Activated CD4-positive, alpha-beta memory T cell treated with anti-CD3 and anti-CD28 coated beads for 36 hours (primary cell): ENCODE measurements around the gene CFLAR. TPM values are rescaled to one million over a fixed set of nuclear protein-coding genes. Genes with fewer than 3 reads are reported as not detected.
"Not testable (repeated sequence)": the region's sequence is repeated elsewhere in the genome, so short reads cannot be mapped to it uniquely, and the experiment has no call there.

Source experiments
- CTCF ChIA-PET: fragments of 350-600 bp; sonication (Branson Sonifier 250); formaldehyde crosslinking; loops from one replicate; lab custom pipeline; 2021; ENCODE audit warnings: antibody characterized with exemption, inconsistent platforms; lab: Charles Lee
- POLR2A ChIA-PET: fragments of 350-600 bp; sonication (Branson Sonifier 250); formaldehyde crosslinking; loops from one replicate; lab custom pipeline; 2021; ENCODE audit warnings: antibody characterized with exemption; lab: Charles Lee
- DNase-seq: peaks from one replicate; pipeline ENCODE4 v3.0.0-alpha.2; 2020
- H3K27ac Mint-ChIP-seq: one replicate; pipeline ENCODE4 v1.8.0; 2021; ENCODE audit warnings: mixed read lengths
- H3K27me3 Mint-ChIP-seq: one replicate; pipeline ENCODE4 v1.8.0; 2021; ENCODE audit warnings: mixed read lengths
- H3K36me3 Mint-ChIP-seq: one replicate; pipeline ENCODE4 v1.8.0; 2021; ENCODE audit warnings: mixed read lengths
- H3K4me1 Mint-ChIP-seq: one replicate; pipeline ENCODE4 v1.8.0; 2021; ENCODE audit warnings: low read depth, mixed read lengths
- H3K4me3 Mint-ChIP-seq: one replicate; pipeline ENCODE4 v1.8.0; 2021; ENCODE audit warnings: mild to moderate bottlenecking, mixed read lengths
- H3K9me3 Mint-ChIP-seq: one replicate; pipeline ENCODE4 v1.8.0; 2021; ENCODE audit warnings: mixed read lengths
- intact Hi-C: fragments of 100-400 bp; cut with micrococcal nuclease; formaldehyde crosslinking; loops from one replicate; pipeline ENCODE4 v1.15.1; 2023
- total RNA-seq, 2 experiments: library from RNA; stranded (reverse); gene quantifications; one replicate each; pipeline ENCODE4 v1.2.3, GENCODE V29; 2021

The CFLAR gene
- total RNA-seq, 2 experiments from 2014 or later = 325 to 343 TPM

DNA sequence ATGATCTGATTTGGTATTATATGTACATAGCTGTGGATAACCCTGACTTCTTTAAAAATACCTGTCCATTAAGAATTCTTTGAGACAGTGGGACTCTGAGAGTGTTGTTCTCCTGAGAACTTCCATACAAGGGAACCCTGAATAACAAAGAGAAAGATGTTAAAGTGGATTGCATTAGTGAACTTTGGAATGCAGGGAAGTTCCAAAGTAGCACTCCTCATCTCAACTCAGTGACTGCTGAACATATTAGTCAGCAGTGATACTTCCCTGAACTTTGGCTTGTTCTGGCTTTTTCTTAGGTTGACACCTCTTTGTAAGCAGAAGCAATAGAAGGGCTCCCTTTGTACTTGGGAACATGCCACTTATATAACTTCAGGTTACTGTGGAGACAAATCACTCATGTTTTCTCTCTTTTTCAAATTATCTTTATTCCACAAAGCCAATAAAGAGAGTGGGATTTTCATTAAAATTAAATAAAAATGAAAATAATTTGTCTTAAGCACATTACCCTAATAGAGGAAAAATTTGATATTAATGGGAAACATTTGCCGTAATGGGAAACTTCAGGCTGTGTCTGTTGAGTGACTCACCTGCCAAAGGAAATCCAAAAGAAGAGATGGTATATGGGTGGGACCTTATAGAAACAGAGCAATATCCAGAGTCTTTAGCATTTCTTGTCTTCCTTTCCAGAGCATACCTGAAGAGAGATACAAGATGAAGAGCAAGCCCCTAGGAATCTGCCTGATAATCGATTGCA is 33.3 kb downstream of the CFLAR start:
- no peak for DNase-seq
- no peak overlapping the region for H3K4me3 Mint-ChIP-seq
- POLR2A ChIA-PET = interaction anchor here (0.9 to 1.7 kb wide), 3 partner anchors 23 to 330 kb away, joined by 3 to 5 read pairs (median 4); no protein-coding TSS in a partner anchor
- peaks cover 43% of the 10 kb centered on the region for H3K4me1 Mint-ChIP-seq
- CTCF ChIA-PET = interaction anchor here (1.0 to 2.2 kb wide), 4 partner anchors 9 to 83 kb away, joined by 3 to 11 read pairs (median 7); no protein-coding TSS in a partner anchor
- peaks cover 46% of the 10 kb centered on the region for H3K36me3 Mint-ChIP-seq
- peak overlapping the region; percentile 62 for H3K27ac Mint-ChIP-seq
- H3K27me3 Mint-ChIP-seq = no peaks in the 10 kb centered on the region
- H3K9me3 Mint-ChIP-seq = no peaks in the 10 kb centered on the region
- intact Hi-C loops = no loop called here

DNA sequence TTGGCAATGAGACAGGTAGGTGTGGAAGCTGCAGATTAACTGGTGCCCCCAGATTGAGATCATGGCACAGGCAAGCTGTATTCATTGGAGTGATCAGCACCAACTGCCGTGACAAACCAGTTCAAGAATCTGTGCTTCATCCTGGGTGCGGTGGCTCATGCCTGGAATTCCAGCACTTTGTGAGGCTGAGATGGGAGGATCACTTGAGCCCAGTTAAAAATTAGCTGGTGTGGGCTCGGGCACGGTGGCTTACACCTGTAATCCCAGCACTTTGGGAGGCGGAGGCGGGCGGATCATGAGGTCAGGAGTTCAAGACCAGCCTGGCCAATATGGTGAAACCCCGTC is 33.8 kb downstream of the CFLAR start:
- Mint-ChIP-seq H3K4me1 (peaks cover 45% of the 10 kb centered on the region), H3K36me3 (peaks cover 49% of the 10 kb centered on the region), H3K27ac (peak overlapping the region; percentile 59)
- H3K4me3 Mint-ChIP-seq, DNase-seq, H3K27me3 Mint-ChIP-seq, H3K9me3 Mint-ChIP-seq: not testable (repeated sequence)
- ChIA-PET POLR2A (interaction anchor here (1.0 to 1.6 kb wide), 3 partner anchors 18 to 330 kb away, joined by 3 to 5 read pairs (median 5); no protein-coding TSS in a partner anchor), CTCF (interaction anchor here (0.9 to 2.2 kb wide), 4 partner anchors 8 to 82 kb away, joined by 3 to 11 read pairs (median 4); no protein-coding TSS in a partner anchor)
- intact Hi-C loops = loop anchor here (2.0 kb wide), 1 partner anchor 33 kb away; the partner anchor contains the start of gene CFLAR

DNA sequence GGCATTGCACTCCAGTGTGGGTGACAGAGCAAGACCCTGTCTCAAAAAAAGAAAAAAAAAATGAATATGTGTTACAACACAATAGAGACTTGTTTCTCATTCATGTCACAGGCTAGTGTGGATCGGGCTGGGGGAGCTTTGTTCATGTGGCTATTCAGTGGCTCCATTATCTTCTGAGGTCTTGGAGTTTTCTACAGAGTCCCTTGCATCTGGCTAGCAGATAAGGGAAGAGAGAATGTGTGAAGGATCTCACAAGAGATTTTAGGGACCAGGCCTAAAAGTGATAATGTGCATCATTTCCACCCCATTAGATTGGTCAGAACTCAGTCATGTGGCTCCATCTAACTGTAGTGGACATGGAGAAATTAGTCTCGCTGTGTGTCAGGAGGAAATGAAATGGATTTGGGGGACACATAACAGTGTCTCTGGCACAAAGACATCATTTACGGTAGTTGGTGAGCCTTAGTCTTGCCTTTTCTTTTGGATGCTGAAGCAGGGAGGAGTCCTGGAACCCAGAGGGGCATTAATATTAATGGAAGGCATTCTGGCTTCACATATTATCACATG is 34.6 kb downstream of the CFLAR start:
- H3K36me3 Mint-ChIP-seq = peaks cover 52% of the 10 kb centered on the region
- intact Hi-C loops = loop anchor here (1.0 to 2.0 kb wide), 2 partner anchors 18 to 34 kb away; partner anchors contain the start of gene CFLAR
- ChIA-PET POLR2A (interaction anchor here (0.8 to 1.6 kb wide), 8 partner anchors 9 to 35 kb away, joined by 3 to 5 read pairs (median 3); partner anchors contain the start of gene CFLAR), CTCF (interaction anchor here (0.7 to 2.2 kb wide), 4 partner anchors 27 to 82 kb away, joined by 3 to 11 read pairs (median 4); no protein-coding TSS in a partner anchor)
- H3K4me3 Mint-ChIP-seq = peak overlapping the region; percentile 25
- no peaks in the 10 kb centered on the region for H3K9me3 Mint-ChIP-seq
- H3K27me3 Mint-ChIP-seq = no peaks in the 10 kb centered on the region
- DNase-seq = no peak
- peaks cover 44% of the 10 kb centered on the region for H3K4me1 Mint-ChIP-seq
- H3K27ac Mint-ChIP-seq = peak overlapping the region; percentile 81

DNA sequence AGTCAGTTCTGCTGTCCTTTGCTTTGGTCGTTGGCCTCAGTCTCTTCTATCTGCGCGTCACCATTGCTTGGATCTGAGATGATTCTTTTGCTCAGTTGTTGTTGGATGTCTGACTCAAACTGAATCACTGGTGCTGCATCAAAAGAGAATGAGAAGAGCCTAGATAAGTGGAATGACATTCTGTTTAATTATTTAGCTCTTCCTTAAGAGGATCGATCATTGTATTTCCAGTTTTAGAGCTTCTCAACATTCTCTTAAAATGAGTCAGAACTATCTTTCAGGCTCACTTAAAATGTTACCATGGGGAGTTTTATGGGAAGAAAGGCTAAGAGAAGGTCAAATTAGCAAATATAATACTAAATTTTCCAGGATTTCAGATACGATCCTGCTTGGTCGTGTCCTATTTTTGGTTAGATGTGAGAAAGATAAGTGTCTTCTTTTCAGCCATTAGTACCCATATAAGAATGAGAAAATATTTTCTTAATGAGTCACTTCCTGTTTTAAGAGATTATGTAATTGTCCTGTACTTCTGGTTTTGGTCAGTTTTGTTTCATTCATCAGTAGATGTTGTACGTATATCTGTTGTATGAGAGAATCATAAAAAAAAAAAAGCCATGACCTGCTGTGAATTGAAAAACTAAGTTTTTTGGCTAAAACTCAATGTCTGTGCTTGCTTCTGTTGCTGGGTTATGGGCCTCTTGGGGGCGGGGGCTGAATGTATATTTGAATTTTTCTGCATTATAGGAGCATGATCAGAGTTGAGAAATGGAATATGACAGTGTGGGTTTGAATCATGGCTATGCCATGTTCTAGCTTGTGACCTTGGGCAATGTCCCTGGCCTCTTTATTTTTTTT is 35.4 kb downstream of the CFLAR start:
- DNase-seq = no peak
- ChIA-PET CTCF (interaction anchor here (0.7 to 2.2 kb wide), 3 partner anchors 26 to 81 kb away, joined by 3 to 11 read pairs (median 4); no protein-coding TSS in a partner anchor), POLR2A (interaction anchor here (0.6 to 2.0 kb wide), 10 partner anchors 9 to 36 kb away, joined by 3 to 6 read pairs (median 3); partner anchors contain the start of gene CFLAR)
- Mint-ChIP-seq H3K27ac (peak overlapping the region; percentile 81), H3K4me3 (peak overlapping the region; percentile 25), H3K36me3 (peaks cover 57% of the 10 kb centered on the region), H3K27me3 (no peaks in the 10 kb centered on the region), H3K9me3 (no peaks in the 10 kb centered on the region), H3K4me1 (peaks cover 43% of the 10 kb centered on the region)
- intact Hi-C loops = loop anchor here (1.0 to 2.0 kb wide), 2 partner anchors 19 to 35 kb away; partner anchors contain the start of gene CFLAR

DNA sequence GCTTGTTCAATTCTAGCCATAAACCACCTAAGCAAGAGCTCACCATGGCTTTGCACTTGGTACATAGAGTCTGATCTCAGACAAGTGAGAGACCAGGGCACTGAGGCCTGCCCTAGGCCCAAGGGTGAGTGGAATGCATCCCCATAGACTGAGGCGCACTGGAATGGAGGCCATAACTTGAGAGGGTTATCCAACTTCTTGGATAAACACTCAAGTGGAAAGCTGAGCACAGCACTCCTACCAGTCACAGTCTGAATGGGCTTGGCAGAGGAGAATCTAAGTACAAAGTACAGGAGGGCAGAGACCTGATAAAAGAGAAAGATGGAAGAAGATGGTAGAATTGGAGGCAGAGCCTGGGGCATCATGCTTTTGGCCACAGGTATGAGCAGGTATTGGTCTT is 36.6 kb downstream of the CFLAR start:
- H3K4me3 Mint-ChIP-seq = no peak overlapping the region
- ChIA-PET POLR2A (interaction anchor here (0.8 to 2.0 kb wide), 2 partner anchors 22 to 36 kb away, joined by 3 to 6 read pairs; partner anchors contain the start of gene CFLAR), CTCF (interaction anchor here (3.1 kb wide), 1 partner anchor 80 kb away, joined by 11 read pairs; no protein-coding TSS in a partner anchor)
- H3K27me3 Mint-ChIP-seq = no peaks in the 10 kb centered on the region
- peak overlapping the region; percentile 71 for H3K27ac Mint-ChIP-seq
- no peak for DNase-seq
- peaks cover 42% of the 10 kb centered on the region for H3K4me1 Mint-ChIP-seq
- no peaks in the 10 kb centered on the region for H3K9me3 Mint-ChIP-seq
- H3K36me3 Mint-ChIP-seq = peaks cover 51% of the 10 kb centered on the region
- intact Hi-C loops = no loop called here

DNA sequence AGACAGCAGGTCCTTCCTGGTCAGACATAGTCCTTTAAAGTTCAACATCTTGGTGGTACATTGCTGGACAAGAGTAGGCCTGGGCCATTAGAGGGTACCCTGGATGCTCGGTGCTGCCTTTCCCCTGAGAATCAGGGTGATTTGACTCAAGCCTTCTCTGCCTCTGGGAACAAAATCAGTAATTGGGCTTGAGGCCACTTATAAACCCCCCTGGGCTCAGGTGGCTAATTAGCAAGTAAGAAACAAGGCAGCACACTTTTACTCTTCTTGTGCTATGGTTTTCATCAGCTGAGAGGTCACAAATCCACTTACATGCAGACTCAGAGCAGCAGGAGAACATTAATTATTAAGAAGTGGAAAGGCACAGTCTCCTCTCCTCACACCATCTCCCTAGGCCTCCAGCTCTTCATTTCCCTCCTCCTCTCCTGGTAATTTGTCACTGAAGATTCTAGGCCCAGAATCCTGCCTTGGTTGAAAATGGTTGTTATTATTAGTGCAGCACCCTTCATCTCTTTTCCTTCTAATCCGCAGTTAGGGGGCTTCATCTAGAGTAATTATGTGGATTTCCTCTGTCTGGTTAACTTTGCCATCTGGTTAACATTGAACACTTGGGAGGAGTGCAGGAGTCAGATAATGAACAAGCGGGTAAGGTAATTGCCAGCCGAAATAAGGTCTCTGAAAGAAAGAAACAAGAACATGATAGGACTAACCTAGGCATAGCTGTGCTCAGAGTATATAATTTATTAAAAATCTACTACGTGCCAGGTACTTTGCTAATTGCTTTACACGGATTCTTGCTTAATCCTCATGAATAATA is 37.2 kb downstream of the CFLAR start:
- H3K27me3 Mint-ChIP-seq = no peaks in the 10 kb centered on the region
- H3K4me3 Mint-ChIP-seq = no peak overlapping the region
- DNase-seq = no peak
- no peaks in the 10 kb centered on the region for H3K9me3 Mint-ChIP-seq
- peaks cover 56% of the 10 kb centered on the region for H3K36me3 Mint-ChIP-seq
- ChIA-PET CTCF (interaction anchor here (3.1 kb wide), 1 partner anchor 79 kb away, joined by 11 read pairs; no protein-coding TSS in a partner anchor), POLR2A (interaction anchor here (0.5 to 2.0 kb wide), 3 partner anchors 11 to 36 kb away, joined by 3 to 6 read pairs (median 3); partner anchors contain the start of gene CFLAR)
- intact Hi-C loops = no loop called here
- peaks cover 48% of the 10 kb centered on the region for H3K4me1 Mint-ChIP-seq
- H3K27ac Mint-ChIP-seq = peak overlapping the region; percentile 57

DNA sequence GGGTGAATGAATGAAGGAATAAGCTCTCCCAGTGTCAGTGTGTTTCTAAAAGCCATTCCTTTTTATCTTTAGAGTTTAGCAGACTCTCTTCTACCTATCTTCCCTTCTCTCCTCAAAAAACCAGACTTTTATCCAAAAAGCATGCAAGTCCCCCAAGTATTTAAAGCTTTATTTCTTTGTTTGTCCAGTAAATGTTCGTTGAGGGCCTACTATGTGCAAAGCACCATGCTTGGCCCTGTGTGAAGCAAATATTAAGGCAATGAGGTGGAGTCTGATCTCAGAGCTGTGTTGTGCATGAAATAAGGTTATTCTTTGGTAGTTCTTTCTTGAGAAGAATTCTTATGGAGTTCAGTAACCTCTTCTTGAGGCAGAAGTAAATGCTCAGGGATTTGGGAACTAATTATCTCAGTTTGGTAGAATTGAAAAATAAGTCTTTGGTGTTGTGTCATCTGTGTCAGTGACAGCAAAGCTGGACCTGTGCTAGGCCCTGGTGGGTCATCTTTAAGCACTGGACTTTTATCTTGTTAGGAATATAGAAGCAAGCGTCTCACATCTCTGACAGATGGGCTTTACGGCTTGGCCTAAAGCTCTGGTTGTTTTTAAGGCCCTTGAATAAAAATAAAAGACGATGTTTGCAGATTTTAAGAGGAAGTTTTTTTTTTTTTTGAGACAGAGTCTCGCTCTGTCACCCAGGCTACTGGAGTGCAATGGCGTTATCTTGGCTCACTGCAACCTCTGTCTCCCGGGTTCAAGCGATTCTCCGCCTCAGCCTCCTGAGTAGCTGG is 38.8 kb downstream of the CFLAR start:
- Mint-ChIP-seq H3K27ac (peak overlapping the region; percentile 38), H3K36me3 (peaks cover 57% of the 10 kb centered on the region), H3K27me3 (no peaks in the 10 kb centered on the region), H3K4me3 (no peak overlapping the region), H3K9me3 (no peaks in the 10 kb centered on the region), H3K4me1 (peaks cover 38% of the 10 kb centered on the region)
- intact Hi-C loops = loop anchor here (5.0 kb wide), 1 partner anchor 193 kb away; the partner anchor contains the start of gene ORC2
- ChIA-PET POLR2A (interaction anchor here (0.6 to 1.4 kb wide), 2 partner anchors 32 to 456 kb away, joined by 4 read pairs; no protein-coding TSS in a partner anchor), CTCF (interaction anchor here (1.1 to 3.1 kb wide), 4 partner anchors 23 to 77 kb away, joined by 3 to 11 read pairs (median 6); no protein-coding TSS in a partner anchor)
- DNase-seq = no peak

DNA sequence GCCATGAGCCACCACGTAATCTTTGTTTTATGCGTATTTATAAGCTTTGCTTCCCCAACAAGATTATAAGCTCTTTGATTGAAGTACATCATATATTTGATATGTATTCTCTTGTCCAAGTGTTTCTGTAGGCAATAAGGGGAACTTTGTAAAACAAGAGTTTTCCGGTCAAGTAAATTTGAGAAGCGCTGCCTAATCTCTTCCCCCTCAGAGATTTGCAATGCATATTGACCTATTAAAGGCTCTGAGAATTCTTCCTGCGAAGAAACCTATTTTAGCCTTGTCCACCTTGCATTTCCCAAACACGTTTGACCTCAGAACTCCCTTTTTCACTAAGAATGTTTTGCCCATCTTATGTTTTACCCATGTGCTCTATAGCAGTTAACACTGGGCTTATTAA is 40.1 kb downstream of the CFLAR start:
- H3K9me3 Mint-ChIP-seq = no peaks in the 10 kb centered on the region
- H3K27me3 Mint-ChIP-seq = no peaks in the 10 kb centered on the region
- no peak for DNase-seq
- ChIA-PET CTCF (interaction anchor here (1.6 kb wide), 1 partner anchor 38 kb away, joined by 7 read pairs; no protein-coding TSS in a partner anchor), POLR2A (no interaction called here)
- peak overlapping the region; percentile 32 for H3K27ac Mint-ChIP-seq
- intact Hi-C loops = loop anchor here (5.0 kb wide), 1 partner anchor 194 kb away; the partner anchor contains the start of gene ORC2
- H3K4me3 Mint-ChIP-seq = no peak overlapping the region
- peaks cover 59% of the 10 kb centered on the region for H3K36me3 Mint-ChIP-seq
- H3K4me1 Mint-ChIP-seq = peaks cover 28% of the 10 kb centered on the region

DNA sequence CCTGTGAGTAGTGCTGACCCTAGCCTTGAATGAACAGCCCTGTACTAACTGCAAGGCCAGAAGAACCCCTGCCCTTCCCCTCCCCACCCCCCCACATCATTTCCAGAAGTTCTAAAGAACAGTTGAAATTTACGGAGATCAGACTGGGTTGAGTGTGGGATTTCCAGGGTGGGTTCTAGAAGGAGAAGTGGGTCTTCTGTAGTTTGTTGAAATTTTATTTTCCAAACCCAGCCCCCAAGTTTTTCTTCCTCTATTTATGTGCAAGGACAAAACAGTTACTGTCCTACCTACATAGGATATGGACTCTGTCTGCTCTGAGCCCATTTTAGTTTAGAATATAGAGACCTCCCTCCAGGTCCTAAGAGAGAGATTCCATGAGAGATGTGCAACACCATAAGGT is 40.7 kb downstream of the CFLAR start:
- Mint-ChIP-seq H3K9me3 (no peaks in the 10 kb centered on the region), H3K27me3 (no peaks in the 10 kb centered on the region), H3K27ac (peak overlapping the region; percentile 75), H3K4me1 (peaks cover 22% of the 10 kb centered on the region), H3K36me3 (peaks cover 53% of the 10 kb centered on the region), H3K4me3 (no peak overlapping the region)
- POLR2A ChIA-PET = no interaction called here
- intact Hi-C loops = loop anchor here (5.0 kb wide), 1 partner anchor 194 kb away; the partner anchor contains the start of gene ORC2
- no peak for DNase-seq
- CTCF ChIA-PET = interaction anchor here (1.5 to 4.2 kb wide), 3 partner anchors 34 to 250 kb away, joined by 3 to 32 read pairs (median 5); no protein-coding TSS in a partner anchor
